Islet of Langerhans (tissue), 1 donor: Measurements from ENCODE around the gene ATL2.
"Not testable (repeated sequence)": the region's sequence is repeated elsewhere in the genome, so short reads cannot be mapped to it uniquely, and the experiment has no call there.

Experiments used
- FAIRE-seq: peaks from one replicate; lab custom pipeline; 2011; peaks lifted over from hg19 to GRCh38; lab: Jason Lieb, UNC

Gene ATL2

GRCh38 chr2:38323623-38324022 lies 53.5 kb downstream of the ATL2 start:
- FAIRE-seq, result no peak

DNA sequence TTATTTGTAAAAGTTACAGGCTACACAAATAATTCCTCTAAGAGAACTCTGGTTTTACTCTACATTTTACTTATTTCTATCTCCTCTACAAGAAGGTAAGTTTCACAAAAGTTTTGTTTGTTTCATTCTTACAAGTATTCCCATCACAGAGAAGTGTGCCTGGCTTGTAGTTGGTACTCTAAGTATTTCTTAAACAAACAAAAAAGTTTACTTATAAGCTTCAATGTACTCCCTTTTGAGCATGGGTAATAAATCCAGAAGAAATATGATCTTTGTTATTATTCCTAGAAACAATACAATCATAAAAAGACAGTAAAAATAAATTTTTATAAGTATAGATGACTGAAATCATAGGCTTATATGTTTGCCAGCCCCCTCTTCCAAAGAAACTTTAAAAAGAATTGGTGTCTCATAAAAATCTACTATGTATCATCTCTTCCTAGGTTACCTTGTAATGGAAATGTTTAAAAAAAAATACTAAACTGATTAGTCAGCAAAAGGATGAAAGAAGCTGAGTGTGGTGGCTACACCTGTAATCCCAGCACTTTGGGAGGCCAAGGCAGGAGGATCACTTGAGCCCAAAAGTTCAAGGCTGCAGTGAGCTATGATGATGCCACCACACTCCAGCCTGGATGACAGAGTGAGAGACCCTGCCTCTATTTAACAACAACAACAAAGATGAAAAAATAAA lies 54.7 kb downstream of the ATL2 start:
- no peak for FAIRE-seq

GRCh38 chr2:38319240-38319639 lies 57.8 kb downstream of the ATL2 start:
- not testable (repeated sequence) for FAIRE-seq

DNA sequence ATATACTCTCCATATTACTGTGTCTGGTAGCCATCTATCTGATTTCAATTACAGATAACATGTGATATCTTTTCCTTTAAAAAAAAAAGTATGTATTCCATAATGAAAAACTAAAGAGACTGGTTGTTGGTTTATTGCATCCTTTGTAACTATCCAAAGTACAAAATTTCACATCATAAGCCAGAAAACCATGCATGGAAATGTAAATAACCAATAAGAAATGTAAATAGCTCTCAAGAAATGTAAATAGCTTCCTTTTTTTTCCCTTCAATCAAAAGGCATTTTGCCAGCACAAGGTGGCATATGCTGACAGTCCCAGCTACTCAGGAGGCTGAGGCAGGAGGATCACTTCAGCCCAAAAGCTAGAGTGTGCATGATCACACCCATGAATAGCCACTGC lies 59.3 kb downstream of the ATL2 start:
- no peak for FAIRE-seq

DNA sequence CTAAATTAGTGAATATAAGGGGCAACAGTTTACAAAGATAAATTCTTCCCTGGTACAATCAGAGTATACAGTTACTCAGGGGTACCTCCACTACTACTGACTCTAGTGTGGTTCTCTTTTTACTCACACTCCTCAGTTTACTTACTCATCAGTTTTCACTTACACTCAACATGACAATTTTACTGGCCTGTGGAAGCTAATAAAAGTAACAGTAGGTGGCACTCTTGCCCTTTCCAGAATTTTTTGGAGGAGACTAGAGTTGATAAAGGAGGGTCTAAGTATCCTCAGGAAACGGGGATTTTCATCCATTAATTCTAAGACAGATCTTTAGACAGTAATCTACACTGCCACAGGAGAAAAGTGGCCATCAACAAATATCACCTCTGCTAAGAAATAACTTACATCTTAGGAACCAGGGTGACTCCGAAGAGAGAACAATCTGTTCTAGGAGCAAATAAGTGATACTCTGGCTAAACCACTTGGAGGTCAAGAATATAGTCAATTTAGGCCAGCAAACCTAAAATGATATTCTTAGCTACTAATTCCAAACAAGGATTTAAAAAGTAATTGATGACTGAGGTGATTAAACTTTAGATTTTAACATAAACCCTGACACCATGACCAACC lies 61.3 kb downstream of the ATL2 start:
- peak; percentile 88 for FAIRE-seq

- FAIRE-seq, result no peak
These were observed 68.3 kb downstream of the ATL2 start for GRCh38 chr2:38308821-38309220.

GRCh38 chr2:38301969-38302702 lies 74.9 kb downstream of the ATL2 start:
- FAIRE-seq, result no peak

DNA sequence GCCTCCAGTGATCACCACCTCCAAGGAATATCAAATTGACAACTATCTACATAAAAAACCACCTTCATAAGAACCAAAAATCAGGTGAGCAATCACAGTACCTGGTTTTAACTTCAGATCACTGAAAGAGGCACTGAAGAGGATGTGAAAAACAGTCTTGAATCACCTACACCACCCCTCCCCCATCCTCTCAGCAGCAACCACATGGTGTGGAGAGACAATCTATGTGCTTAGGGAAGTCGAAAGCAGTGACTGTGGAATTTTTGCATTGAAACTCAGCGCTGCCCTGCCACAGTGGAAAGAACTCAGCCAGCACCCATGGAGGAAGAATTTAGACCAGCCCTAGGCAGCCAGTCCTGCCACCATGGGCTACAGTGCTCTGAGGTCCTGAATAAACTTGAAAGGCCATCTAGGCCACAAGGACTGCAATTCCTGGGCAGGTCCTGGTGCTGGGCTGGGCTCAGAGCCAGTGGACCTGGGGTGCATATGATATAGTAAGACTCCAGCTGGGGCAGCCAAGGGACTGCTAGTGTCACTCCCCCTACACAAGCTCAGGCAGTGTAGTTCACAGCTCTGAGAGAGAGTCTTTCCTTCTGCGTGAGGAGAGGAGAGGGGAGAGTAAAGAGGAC lies 75.6 kb downstream of the ATL2 start:
- FAIRE-seq, result no peak

DNA sequence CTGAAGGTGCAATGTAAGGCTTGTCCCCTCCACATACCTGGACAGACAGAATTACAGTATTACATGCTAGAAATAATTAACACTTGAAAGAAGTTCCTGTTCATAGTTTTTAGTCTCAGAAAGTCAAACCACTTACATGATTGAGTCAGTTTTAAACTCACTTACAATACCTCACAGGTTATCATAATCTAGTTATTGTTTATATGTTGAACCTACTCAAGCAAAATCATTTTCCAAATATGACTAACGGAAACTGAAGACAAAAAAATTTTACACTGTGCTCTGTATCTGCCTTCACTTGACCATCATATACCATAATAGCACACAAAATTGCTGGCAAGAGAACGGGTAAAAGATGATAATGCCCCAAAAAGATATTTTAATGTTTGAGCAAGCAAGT lies 78.5 kb downstream of the ATL2 start:
- FAIRE-seq, result no peak

DNA sequence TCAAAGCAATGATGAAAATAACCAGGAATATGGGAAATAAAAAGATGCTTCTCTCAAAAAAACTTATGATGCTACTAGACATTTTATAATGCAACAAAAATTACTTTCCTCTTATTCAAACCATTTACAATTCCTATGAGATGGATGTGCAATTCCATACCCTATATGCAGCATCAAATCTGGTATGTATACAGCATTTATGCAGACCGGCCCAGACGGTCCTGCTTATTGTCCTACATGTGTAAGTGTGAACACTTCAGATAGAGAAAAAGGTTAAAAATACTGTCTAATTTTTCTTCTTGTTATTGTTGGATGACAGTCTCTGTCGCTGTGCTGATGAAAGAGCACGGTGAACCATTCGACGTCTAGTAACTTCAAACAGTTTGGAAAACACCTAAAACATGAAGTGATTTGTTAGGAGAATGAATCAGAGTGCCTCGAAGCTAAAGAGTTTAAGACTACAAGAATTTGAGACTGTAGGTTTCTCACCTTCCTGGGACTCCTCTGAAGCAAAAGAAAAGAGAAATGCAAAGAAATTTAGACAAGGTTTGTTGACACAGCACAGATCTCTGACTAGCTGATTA lies 80.8 kb downstream of the ATL2 start:
- no peak for FAIRE-seq

- FAIRE-seq, result no peak
These were observed 82.5 kb downstream of the ATL2 start for GRCh38 chr2:38294597-38294996.

GRCh38 chr2:38293152-38293865 lies 83.8 kb downstream of the ATL2 start:
- FAIRE-seq, result no peak

DNA sequence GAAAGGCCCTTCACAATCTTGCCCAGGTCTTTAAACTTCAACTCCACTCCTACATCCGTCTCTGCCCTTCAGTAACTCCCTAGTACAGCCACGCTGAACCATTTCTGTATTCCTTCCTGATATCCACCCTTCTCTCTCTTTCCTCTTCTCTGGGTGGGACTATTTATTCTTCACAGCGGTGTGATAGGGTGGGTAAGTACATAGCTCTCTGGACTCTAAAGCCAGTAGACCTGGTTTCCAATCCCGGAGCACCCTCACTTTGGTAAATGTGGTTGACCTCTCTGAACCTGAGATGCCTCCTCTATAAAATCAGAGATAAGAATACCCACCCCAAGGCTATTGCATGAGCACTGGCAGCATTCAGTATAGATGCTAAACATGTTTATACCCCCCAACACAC lies 86.7 kb downstream of the ATL2 start:
- FAIRE-seq, result no peak

GRCh38 chr2:38284971-38285370 lies 92.1 kb downstream of the ATL2 start:
- FAIRE-seq, result no peak

- FAIRE-seq, result no peak
These were observed 95.9 kb downstream of the ATL2 start for GRCh38 chr2:38281095-38281742.

GRCh38 chr2:38279201-38279600 lies 97.9 kb downstream of the ATL2 start:
- no peak for FAIRE-seq

GRCh38 chr2:38278117-38278438 lies 99.0 kb downstream of the ATL2 start:
- not testable (repeated sequence) for FAIRE-seq

DNA sequence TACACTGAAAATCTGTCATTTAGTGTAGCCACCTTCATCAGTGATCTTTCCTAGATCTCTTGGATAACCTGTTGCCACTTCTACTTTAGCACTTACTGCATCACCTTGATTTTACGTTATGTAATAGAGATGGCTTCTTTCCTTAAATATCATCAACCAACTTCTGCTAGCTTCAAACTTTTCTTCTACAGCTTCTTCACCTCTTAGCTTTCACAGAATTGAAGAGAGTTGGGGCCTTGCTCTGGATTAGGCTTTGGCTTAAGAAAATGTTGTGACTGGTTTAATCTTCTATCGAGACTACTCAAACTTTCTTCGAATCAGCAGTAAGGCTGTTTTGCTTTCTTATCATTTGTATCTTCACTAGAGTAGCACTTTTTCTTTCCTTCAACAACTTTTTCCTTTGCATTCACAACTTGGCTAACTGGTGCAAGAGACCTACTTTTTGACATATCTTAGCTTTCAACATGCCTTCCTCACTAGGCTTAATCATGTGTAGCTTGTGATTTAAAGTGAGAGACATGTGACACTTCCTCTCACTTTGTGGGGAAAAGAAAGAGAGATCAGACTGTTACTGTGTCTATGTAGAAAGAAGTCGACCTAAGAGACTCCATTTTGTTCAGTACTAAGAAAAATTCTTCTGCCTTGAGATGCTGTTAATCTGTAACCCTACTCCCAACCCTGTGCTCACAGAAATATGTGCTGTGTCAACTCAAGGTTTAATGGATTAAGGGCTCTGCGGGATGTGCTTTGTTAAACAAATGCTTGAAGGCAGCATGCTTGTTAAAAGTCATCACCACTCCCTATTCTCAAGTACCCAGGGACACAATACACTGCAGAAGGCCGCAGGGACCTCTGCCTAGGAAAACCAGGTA lies 99.6 kb downstream of the ATL2 start:
- FAIRE-seq, result no peak

GRCh38 chr2:38274286-38275276 lies 102.5 kb downstream of the ATL2 start:
- peak; percentile 97 for FAIRE-seq
